ENCODE results near the gene RAB27A. TPM values are rescaled to one million over a fixed set of nuclear protein-coding genes. Genes with fewer than 3 reads are reported as not detected.

Gene RAB27A
- total and polyA plus RNA-seq, 2 of the 8 experiments (the other 6 are each of a cell fraction or from before 2014, with no cell fraction given) = 2.3 to 6.5 TPM

- Histone ChIP-seq H3K9me3 (ENCODE audit: insufficient read depth in 2 of 2, low read depth in 1 of 2, low read length in 1 of 2) (no peaks in the 10 kb centered on the region), H3K14ac (ENCODE audit: insufficient read length) (no peak within 1 kb of the TSS), H3K27me3 (replicated peaks in 1 of 4; ENCODE audit: control insufficient read depth in 3 of 4, extremely low read depth in 1 of 4, insufficient read depth in 3 of 4, low read length in 3 of 4) (no peaks in the 10 kb centered on the region), H3K4me1 (replicated peaks in 1 of 4; ENCODE audit: control insufficient read depth in 3 of 4, insufficient read depth in 4 of 4, low read length in 3 of 4) (peaks cover 0 to 2% (median 0%) of the 10 kb centered on the region in 4 experiments; a peak in 1 of 7 replicates), H4K8ac (ENCODE audit: extremely low read depth, insufficient read depth, low read length) (peak within 1 kb of the TSS; percentile 93; the same call in 1 of the 2 replicates), H3K79me2 (ENCODE audit: control insufficient read depth in 1 of 2, insufficient read depth in 2 of 2, low read length in 2 of 2) (peaks cover 0 to 3% of the 10 kb centered on the region in 2 experiments; a peak in 1 of 4 replicates), H3K36me3 (ENCODE audit: control insufficient read depth in 2 of 4, insufficient read depth in 4 of 4, low read length in 3 of 4) (no peaks in the 10 kb centered on the region), H4K91ac (replicated peaks; ENCODE audit: insufficient read length, low read length) (peak within 1 kb of the TSS; percentile 63), H2BK15ac (ENCODE audit: low read length) (no peak within 1 kb of the TSS), H3K4me2 (ENCODE audit: insufficient read depth in 1 of 2, low read depth in 2 of 2, low read length in 2 of 2) (peak within 1 kb of the TSS; percentile 73 to 81), H2AK5ac (ENCODE audit: low read depth, low read length) (no peak within 1 kb of the TSS), H4K5ac (ENCODE audit: insufficient read length, low read depth, low read length) (peak within 1 kb of the TSS; percentile 84), H3K9ac (replicated peaks in 1 of 4; ENCODE audit: extremely low read depth in 1 of 4, low read depth in 3 of 4, low read length in 3 of 4) (peak within 1 kb of the TSS; percentile 75 to 82 (median 78)), H3K4ac (replicated peaks; ENCODE audit: insufficient read length, low read depth, low read length) (no peak within 1 kb of the TSS), H4K20me1 (replicated peaks in 1 of 2; ENCODE audit: control insufficient read depth in 1 of 2, insufficient read depth in 2 of 2, low read length in 2 of 2) (no peaks in the 10 kb centered on the region), H3K23ac (ENCODE audit: insufficient read length) (no peak within 1 kb of the TSS), H3K79me1 (ENCODE audit: low read depth, low read length) (no peaks in the 10 kb centered on the region), H3K18ac (ENCODE audit: extremely low read depth, low read length) (peak within 1 kb of the TSS; percentile 73; the same call in 1 of the 2 replicates), H3K27ac (ENCODE audit: low read depth, low read length) (peak within 1 kb of the TSS; percentile 74), H3K56ac (replicated peaks; ENCODE audit: insufficient read length, low read depth, low read length) (no peak within 1 kb of the TSS), H2BK12ac (ENCODE audit: low read depth, low read length) (peak within 1 kb of the TSS; percentile 76; the same call in 1 of the 2 replicates), H2BK120ac (replicated peaks; ENCODE audit: low read depth, low read length) (no peak within 1 kb of the TSS), H3K23me2 (ENCODE audit: low read depth, low read length) (peaks cover 2% of the 10 kb centered on the region; the same call in 1 of the 2 replicates), H2BK20ac (ENCODE audit: low read length) (no peak within 1 kb of the TSS), H3K4me3 (ENCODE audit: extremely low read depth in 1 of 4, insufficient read depth in 2 of 4, low read depth in 3 of 4, low read length in 4 of 4) (peak within 1 kb of the TSS; percentile 75 to 88 (median 82)), H2BK5ac (ENCODE audit: low read depth, low read length) (peak within 1 kb of the TSS; percentile 57), H2AFZ (ENCODE audit: low read length) (peak within 1 kb of the TSS; percentile 78)
- DNase-seq (ENCODE audit: low read depth in 1 of 2, low spot score in 2 of 2) (peak; percentile 74 to 83), FAIRE-seq (no peak)
- ChIA-PET CTCF (ENCODE audit: partially characterized antibody) (interaction anchor here (0.6 to 2.1 kb wide), 5 partner anchors 14 to 234 kb away, joined by 3 to 10 read pairs (median 4); partner anchors contain the start of genes CCPG1 and PIERCE2), POLR2A (ENCODE audit: partially characterized antibody) (interaction anchor here (0.7 to 1.7 kb wide), 12 partner anchors 10 to 680 kb away, joined by 3 to 5 read pairs (median 3); partner anchors contain the start of genes CCPG1, PIERCE2 and RSL24D1)
- WGBS, 2 experiments (ENCODE audit: extremely low coverage in 1 of 2, insufficient coverage in 1 of 2, insufficient read length in 1 of 2, insufficient replicate concordance in 2 of 2, low coverage in 1 of 2, low lambda C conversion rate in 2 of 2, missing lambda C conversion rate in 1 of 2) = 8% methylated on average over 47 of the region's 49 CpGs; no CpG with 5 or more reads in 1 of the 2 experiments
- no peak for TF ChIP-seq SP2 (IDR thresholded peaks at IDR 0.05; ENCODE audit: low read length)
- TF ChIP-seq CEBPB (IDR thresholded peaks at IDR 0.05; ENCODE audit: low read depth, low read length) = no peak
- no peak for TF ChIP-seq EP300 (IDR thresholded peaks at IDR 0.05; ENCODE audit: borderline replicate concordance in 1 of 2, low read depth in 2 of 2, low read length in 2 of 2)
- TF ChIP-seq KDM5A (IDR thresholded peaks at IDR 0.05; ENCODE audit: low read length) = no peak
- TF ChIP-seq BRCA1 (IDR thresholded peaks at IDR 0.05; ENCODE audit: low read depth, low read length) = no peak
- TF ChIP-seq SIN3A (conservative IDR thresholded peaks at IDR 0.05 in 1 of 2, IDR thresholded peaks at IDR 0.05 in 1 of 2; ENCODE audit: low read depth in 1 of 2, low read length in 2 of 2) = peak; percentile 51 to 87; a peak in 2 of 4 replicates
- TF ChIP-seq FOSL1 (IDR thresholded peaks at IDR 0.05; ENCODE audit: insufficient read depth, low read depth, low read length) = no peak
- TF ChIP-seq E2F6 (IDR thresholded peaks at IDR 0.05) = peak; percentile 35; the same call in 1 of the 2 replicates
- TF ChIP-seq TEAD4 (IDR thresholded peaks at IDR 0.05; ENCODE audit: low read depth, low read length) = 0 out of 2 replicates have a peak, but pooled peaks have one; percentile 40
These were observed 29.2 kb upstream of the RAB27A start, which contains the start of the genes PIGB and PIGBOS1 for GRCh38 chr15:55318588-55319494. PIGB (plus strand) TSS chr15:55319222; CDS start chr15:55319251, 29 bp downstream. PIGBOS1 (minus strand) TSS chr15:55319123; CDS start chr15:55317792, 1,331 bp downstream.
